ENCODE results near the gene GSDME.

GRCh38 chr7:24669971-24670591, 87.2 kb downstream of the GSDME start:
- TF ChIP-seq MXI1 (IDR thresholded peaks at IDR 0.05; ENCODE audit: low read depth, low read length) = no peak
- no peak for TF ChIP-seq SMC3 (IDR thresholded peaks at IDR 0.05; ENCODE audit: low read depth, low read length)
- TF ChIP-seq CTCF (IDR thresholded peaks at IDR 0.05) = no peak
- no peak for TF ChIP-seq EP300 (IDR thresholded peaks at IDR 0.05; ENCODE audit: borderline replicate concordance in 1 of 2, low read depth in 1 of 2, low read length in 1 of 2)
- TF ChIP-seq MEF2A (IDR thresholded peaks at IDR 0.05; ENCODE audit: borderline replicate concordance, low read depth) = no peak
- TF ChIP-seq USF2 (IDR thresholded peaks at IDR 0.05; ENCODE audit: borderline replicate concordance, low read depth, low read length) = no peak
- TF ChIP-seq POLR2AphosphoS5 (IDR thresholded peaks at IDR 0.05; ENCODE audit: low read depth, low read length) = no peak
- no peak for TF ChIP-seq TEAD4 (IDR thresholded peaks at IDR 0.05; ENCODE audit: borderline replicate concordance, insufficient read depth)
- no peak for TF ChIP-seq REST (IDR thresholded peaks at IDR 0.05; ENCODE audit: low read depth, low read length)
- TF ChIP-seq FOXJ3 (CRISPR knock-in tag; IDR thresholded peaks at IDR 0.05) = no peak
- TF ChIP-seq TAF1 (IDR thresholded peaks at IDR 0.05; ENCODE audit: borderline replicate concordance, low read depth, low read length) = no peak
